Measurements from ENCODE around the gene ALMS1.

- TF ChIP-seq CTCF (IDR thresholded peaks at IDR 0.05) (no peak), POLR2AphosphoS5 (IDR thresholded peaks at IDR 0.05) (no peak)
Measured at GRCh38 chr2:73406996-73407395, 21.4 kb downstream of the ALMS1 start.
